GM15510 (cell line): ENCODE measurements around the gene GAMT.

Experiments
- POLR2A ChIP-seq: IDR thresholded peaks from 3 replicates; pipeline ENCODE4 v1.6.1; 2011; ENCODE audit warnings: borderline replicate concordance; ENCODE audit not compliant: insufficient read length; ENCODE audit errors: extremely low read depth

GAMT gene

DNA sequence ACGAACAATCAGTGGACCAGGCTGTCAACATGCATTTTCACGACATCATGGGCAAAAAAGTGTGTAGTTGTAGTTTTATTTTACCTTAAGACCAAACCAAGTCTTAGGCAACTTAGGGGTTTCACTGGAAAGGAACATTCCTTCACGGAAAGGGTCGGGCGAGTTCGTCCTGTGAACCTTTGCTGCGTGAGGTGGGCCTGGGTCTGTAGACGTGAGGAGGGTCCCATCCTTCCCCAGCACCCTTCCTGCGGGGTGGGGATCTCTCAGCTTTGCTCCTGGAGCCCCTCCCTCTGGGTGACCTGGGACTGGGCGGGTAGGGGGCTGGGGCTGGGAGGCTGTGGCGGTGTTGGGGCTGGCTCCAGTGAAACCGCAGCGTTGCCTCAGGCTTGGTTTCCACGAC is 24.6 kb upstream of the GAMT start:
- TF ChIP-seq POLR2A, result no peak

DNA sequence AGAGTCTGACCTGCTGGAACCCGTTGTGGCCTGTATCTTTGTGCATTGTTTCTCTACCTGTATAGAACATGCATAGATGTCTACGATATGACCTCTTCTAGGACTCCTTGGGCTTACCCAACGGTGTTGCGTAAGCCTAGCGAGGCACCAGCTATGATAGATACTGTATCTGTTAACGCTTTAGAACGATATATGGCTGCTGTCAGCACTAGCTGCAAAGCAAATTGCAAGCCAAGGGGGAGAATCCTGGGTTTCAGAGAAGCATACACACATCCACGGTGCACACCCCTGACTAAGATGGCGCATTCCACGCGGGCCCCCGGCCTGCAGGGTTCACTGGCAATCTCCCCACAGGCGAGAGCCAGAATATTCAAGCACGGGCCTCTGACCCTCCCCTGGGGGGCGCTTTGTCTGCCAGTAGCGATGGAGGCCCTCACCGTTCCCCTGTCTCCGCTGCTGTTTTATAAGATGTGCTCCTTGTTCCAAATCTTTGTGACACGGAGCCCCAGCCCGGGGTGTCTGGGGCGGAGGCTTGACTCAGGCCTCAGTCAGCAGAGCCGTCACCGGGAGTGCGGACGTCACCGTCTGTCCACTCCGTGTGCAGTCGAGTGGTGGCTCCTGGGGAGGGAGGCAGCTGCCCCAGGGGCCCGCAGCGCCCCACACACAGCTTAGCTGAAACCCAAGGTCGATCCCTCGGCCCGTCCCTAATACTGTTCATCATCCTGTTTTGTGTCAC is 23.9 kb upstream of the GAMT start:
- no peak for TF ChIP-seq POLR2A

- TF ChIP-seq POLR2A, result no peak
Observed at GRCh38 chr19:1424192-1424955, 23.0 kb upstream of the GAMT start.

DNA sequence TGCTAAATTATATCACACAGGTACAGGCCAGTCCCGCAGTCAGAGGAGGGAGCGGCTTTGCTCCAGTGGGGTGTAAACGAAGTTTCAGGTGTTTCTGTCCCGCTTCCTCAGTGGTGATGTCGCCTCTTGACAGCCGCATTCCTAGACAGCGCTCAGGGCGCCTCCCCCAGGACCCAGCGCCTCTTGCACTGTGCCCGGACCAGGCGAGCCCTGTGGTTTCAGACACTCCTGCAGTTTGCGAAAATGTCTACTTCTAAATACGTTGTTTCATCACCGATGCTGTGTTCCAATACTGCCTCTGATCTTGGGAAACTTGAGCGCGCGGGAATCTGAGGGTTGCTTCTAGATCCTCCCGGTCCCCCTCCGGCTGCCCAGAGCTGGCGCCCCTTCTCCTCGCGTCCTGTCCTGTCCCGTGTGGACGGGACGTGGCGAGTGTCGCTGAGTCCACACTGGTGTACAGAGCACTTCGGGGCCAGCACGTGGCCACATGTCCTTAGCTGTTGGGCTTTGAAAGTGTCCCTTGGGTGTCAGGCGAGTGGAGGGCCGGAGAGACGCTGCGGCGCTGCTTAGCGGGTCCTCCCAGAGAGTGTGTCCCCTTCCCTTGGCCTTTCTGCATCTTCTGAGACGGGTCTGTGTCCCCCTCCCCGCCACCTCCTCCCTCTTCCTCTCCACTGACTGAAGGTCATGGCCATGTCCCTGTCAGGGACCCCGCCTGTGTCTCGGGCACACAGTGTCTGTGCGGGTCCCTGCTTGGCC is 22.3 kb upstream of the GAMT start:
- TF ChIP-seq POLR2A, result no peak

- TF ChIP-seq POLR2A, result no peak
Observed at GRCh38 chr19:1422943-1423342, 21.6 kb upstream of the GAMT start.

DNA sequence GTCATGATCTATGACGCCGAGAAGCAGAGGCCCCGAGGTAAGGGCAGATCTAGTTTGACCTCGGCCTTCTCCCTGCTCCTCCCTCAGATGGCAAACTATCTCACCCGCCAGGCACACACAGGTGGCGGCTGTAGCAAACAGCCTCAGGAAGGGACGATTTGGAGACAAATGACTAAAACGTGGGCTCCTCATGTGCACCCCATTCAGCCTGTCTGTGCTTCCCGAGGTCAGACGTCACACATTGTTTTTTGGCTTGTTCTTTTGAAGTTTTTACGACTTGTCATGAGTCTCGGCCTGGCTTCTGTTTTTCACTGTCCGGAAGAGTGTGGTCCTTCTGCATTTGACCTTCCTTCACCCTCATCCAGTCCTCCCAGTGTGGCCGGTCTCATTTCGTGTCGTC is 21.0 kb upstream of the GAMT start:
- no peak for TF ChIP-seq POLR2A

- no peak for TF ChIP-seq POLR2A
Observed at GRCh38 chr19:1421958-1422305, 20.6 kb upstream of the GAMT start.

DNA sequence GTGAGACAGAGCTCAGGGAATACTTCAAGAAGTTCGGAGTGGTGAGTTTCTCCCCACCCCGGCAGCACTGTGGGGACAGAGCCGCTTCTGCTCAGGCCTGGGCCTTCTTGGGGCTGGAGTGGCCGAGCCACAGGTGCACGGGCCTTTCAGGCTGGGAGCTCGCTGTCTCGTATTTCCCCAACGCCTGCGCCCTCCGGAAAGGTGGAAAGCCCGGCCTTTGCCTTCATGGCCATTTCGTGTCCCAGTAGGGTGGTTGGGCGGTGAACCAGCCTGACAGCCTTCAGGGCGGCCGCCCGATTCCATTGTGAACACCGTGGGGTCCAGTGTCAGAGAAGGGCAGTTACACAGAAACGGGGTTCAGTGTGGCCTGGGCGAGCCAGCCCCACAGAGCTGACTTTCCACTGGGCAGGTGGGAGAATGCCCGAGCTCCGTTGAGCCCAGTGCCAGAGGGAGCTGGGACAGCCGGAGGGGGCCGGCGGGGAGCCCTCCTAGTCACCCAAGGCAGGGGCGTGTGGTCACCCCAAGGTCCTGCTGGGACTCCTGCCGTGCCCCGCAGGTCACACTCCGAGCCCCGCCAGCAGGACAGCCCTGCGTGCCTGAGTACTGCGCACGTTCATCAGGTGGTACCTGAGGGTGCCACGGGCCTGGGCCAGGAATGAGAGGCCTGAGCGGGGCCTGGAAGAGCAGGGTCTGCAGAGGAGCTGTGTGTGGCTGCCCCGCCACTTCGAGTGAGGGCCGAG is 20.0 kb upstream of the GAMT start:
- no peak for TF ChIP-seq POLR2A

DNA sequence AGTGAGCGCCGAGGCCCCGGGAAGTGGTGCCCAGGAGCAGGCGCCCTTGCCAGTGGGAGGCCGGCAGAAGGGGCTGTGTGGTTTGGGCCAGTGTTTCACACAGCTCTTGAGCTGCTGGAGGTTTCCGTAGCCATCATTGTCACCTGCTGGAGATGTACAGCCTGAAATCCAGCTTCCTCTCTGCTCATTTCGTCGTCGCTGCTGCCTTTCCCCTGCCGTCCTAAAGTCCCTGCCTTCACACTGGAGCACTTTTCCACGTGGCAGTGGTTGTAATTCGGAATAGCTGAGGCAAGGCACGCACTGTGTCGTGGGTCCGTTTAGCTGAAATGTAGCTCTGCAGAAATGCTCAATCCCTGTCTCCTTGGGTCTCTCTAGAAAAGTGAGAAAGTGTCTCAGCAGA is 19.2 kb upstream of the GAMT start:
- TF ChIP-seq POLR2A, result no peak

GRCh38 chr19:1418951-1419738 is 17.8 kb upstream of the GAMT start:
- no peak for TF ChIP-seq POLR2A

GRCh38 chr19:1418496-1418775 is 17.1 kb upstream of the GAMT start:
- TF ChIP-seq POLR2A, result no peak

DNA sequence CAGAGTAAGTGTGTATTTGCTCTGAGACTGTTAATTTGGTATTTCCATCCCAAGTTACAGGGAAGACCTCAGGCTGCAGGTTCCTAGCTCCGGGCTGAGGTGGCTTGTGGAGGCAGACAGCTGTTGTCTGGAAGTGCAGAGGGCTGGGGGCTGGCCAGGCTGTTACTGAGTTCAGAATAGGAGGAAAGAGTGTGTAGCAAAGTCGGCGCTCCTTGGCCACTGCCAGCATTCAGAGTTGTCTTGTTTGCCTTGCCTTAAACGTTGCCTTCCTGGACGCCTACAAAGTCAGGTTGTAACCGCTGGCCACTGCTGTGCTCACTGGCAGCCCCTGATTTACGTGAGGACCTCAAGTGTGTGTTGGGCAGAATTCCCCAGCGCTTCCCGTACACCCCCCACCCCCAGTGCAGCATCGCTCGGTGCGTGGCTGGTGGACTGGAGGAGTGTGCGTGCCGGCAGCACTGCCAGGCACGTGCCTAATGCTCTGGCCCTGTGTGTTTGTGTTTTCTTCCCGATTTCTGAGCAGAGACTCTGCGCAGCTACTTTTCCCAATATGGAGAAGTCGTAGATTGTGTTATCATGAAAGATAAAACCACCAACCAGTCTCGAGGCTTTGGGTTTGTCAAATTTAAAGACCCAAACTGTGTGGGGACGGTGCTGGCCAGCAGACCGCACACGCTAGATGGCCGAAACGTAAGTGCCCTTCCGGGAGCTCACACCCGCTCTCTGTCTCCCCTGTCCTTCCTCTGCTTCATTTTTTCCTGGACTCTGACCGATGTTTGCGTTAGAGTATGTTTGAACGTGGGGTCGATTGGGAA is 16.5 kb upstream of the GAMT start:
- TF ChIP-seq POLR2A, result no peak

DNA sequence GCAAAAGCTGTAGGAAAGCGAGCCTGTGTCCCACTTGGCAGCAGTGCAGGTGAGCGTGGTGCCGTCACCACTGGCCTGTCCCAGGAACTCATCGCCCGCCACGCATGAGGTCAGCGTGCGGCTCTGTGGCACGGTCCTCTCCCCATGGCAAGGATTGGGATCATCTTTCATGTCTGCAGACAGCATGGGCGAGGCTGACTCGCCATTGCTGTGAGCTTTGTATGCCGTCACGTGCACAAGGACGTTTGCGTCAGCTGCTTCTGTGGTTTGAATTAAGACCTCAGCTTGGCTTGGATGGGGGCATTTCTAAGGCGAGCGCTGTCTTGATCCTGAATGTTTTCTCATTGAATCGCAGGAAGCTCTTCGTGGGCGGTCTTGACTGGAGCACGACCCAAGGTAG is 15.8 kb upstream of the GAMT start:
- no peak for TF ChIP-seq POLR2A

DNA sequence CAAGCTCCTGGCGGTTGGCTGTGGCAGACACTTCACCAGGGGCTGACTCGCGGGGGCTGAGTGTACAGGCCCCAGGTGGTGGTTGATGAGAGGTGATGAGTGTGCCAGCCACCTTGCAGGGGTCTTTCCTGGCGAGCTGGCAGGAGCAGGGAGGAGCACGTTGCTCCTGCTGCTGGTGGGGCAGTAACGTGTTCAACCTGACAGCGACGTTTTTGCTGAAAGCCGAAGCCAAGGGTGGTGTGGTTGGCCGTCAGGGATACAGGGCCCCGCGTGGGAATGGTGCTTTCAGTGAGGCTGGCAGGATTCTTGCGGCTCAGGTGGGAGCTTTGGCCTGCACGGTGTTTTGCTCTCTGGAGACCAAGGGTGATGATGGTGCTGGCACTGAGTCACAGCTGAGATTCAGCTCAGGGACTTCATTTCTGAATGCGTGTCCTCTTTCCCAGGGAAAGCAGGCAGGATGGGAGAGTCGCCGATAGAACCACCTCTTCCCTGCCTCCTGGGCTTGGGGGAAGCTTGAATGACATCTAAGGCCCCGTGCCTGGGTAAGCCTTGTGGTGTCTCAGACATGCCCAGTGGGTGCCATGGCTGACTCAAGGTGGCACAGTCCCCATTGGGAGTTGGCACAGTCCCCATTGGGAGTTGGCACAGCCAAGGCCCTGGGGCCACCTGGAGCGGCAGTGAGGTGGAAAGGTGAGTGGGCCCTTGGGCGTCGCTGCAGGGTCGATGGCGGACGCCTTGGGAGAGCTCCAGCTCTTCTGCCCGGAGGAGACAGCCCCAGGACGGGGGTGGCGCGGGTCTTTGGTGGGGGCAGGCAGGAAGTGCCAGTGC is 14.9 kb upstream of the GAMT start:
- no peak for TF ChIP-seq POLR2A
